SU-DHL-6 (cell line): ENCODE data around the gene ARAP1.

Source experiments
- CTCF ChIP-seq: fragments of 200-600 bp; sonication (generic); IDR thresholded peaks from one replicate; pipeline ENCODE4 v1.5.1; 2017; ENCODE audit warnings: antibody characterized with exemption, mild to moderate bottlenecking, low read length, moderate library complexity; ENCODE audit not compliant: insufficient read depth, poor library complexity, severe bottlenecking
- EZH2phosphoT487 ChIP-seq: fragments of 200-600 bp; sonication (generic), shearing (Covaris generic); conservative IDR thresholded peaks from 2 replicates; pipeline ENCODE4 v1.6.1; 2018; ENCODE audit warnings: mild to moderate bottlenecking, antibody characterized with exemption, low read length, moderate library complexity, mixed read lengths

GRCh38 chr11:72682238-72682857, 69.9 kb downstream of the ARAP1 start:
- TF ChIP-seq CTCF (no peak), EZH2phosphoT487 (no peak)
